Loucy (cell line): ENCODE measurements around the gene KCNMA1.

ENCODE experiments used
- H2AFZ ChIP-seq: fragments of 200-600 bp; sonication (generic); 2 replicates; pipeline ENCODE4 v1.6.0; 2016; ENCODE audit warnings: antibody characterized with exemption, mild to moderate bottlenecking, low read length, moderate library complexity
- H3F3A ChIP-seq: fragments of 200-600 bp; 2 replicates; pipeline ENCODE4 v1.6.0; 2016; ENCODE audit warnings: antibody characterized with exemption, low read depth, mild to moderate bottlenecking
- H3K27me3 ChIP-seq: fragments of 200-600 bp; sonication (generic); 2 replicates; pipeline ENCODE4 v1.6.1; 2014; ENCODE audit warnings: low read length, mild to moderate bottlenecking; ENCODE audit not compliant: insufficient read depth, poor library complexity, severe bottlenecking
- H3K36me3 ChIP-seq: fragments of 200-600 bp; sonication (generic); 2 replicates; pipeline ENCODE4 v1.6.1; 2016; ENCODE audit warnings: low read length; ENCODE audit not compliant: insufficient read depth
- H3K4me1 ChIP-seq: fragments of 200-600 bp; sonication (generic); 2 replicates; pipeline ENCODE4 v1.5.1; 2014; ENCODE audit warnings: low read length, mild to moderate bottlenecking; ENCODE audit not compliant: insufficient read depth, poor library complexity, severe bottlenecking
- H3K4me2 ChIP-seq: fragments of 200-600 bp; sonication (generic); 2 replicates; pipeline ENCODE4 v1.6.0; 2014; ENCODE audit warnings: antibody characterized with exemption, low read length, low read depth, mild to moderate bottlenecking; ENCODE audit not compliant: poor library complexity, severe bottlenecking
- H3K4me3 ChIP-seq: fragments of 200-600 bp; sonication (generic); 2 replicates; pipeline ENCODE4 v1.5.1; 2014; ENCODE audit warnings: low read length, mild to moderate bottlenecking, mixed read lengths; ENCODE audit not compliant: poor library complexity, severe bottlenecking
- H3K79me2 ChIP-seq: fragments of 200-600 bp; sonication (generic); 2 replicates; pipeline ENCODE4 v1.6.1; 2014; ENCODE audit warnings: low read length; ENCODE audit not compliant: insufficient read depth
- H3K9ac ChIP-seq: fragments of 200-600 bp; sonication (generic); 2 replicates; pipeline ENCODE4 v1.6.0; 2014; ENCODE audit warnings: mild to moderate bottlenecking, low read depth, low read length, moderate library complexity; ENCODE audit not compliant: poor library complexity, severe bottlenecking
- H3K9me2 ChIP-seq: fragments of 200-600 bp; sonication (generic); replicated peaks from 2 replicates; pipeline ENCODE4 v1.6.1; 2016; ENCODE audit warnings: low read depth, low read length, mixed read lengths
- H3K9me3 ChIP-seq: fragments of 200-600 bp; sonication (generic); 2 replicates; pipeline ENCODE4 v1.6.1; 2014; ENCODE audit warnings: mild to moderate bottlenecking, antibody characterized with exemption, low read length, low read depth; ENCODE audit not compliant: insufficient read depth
- H4K20me1 ChIP-seq: fragments of 200-600 bp; sonication (generic); 2 replicates; pipeline ENCODE4 v1.6.0; 2014; ENCODE audit warnings: antibody characterized with exemption, low read length, mild to moderate bottlenecking; ENCODE audit not compliant: insufficient read depth, poor library complexity, severe bottlenecking
- EZH2phosphoT487 ChIP-seq: fragments of 200-600 bp; IDR thresholded peaks from 2 replicates; pipeline ENCODE4 v1.6.1; 2018; ENCODE audit warnings: antibody characterized with exemption, mild to moderate bottlenecking, moderate library complexity, borderline replicate concordance
- TF ChIP-seq, protein P1 (sequence below): fragments of 200-600 bp; sonication (generic); conservative IDR thresholded peaks from 2 replicates; pipeline ENCODE4 v1.5.1; 2014; ENCODE audit warnings: mild to moderate bottlenecking, antibody characterized with exemption, low read length

KCNMA1 gene

DNA sequence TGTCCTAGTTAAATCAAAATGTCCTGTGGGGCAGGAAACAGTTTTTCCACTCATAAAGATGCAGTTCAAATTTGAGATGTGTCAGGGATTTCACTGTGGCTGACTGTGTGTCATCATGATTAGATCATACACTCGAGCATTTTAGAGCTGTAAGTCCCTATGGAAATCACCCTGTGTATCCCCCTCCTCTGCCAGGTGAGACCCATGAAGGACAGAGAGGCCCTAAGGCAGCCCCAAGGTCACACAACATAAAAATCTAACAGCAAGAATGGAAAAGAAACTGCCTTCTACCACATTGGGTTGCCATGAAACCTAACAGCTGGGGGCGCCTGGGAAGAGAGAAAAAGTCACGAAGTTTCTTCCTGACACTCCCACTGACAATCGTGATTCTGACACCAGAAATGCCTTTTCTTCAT lies 135.8 kb downstream of the KCNMA1 start:
- H3K9ac ChIP-seq = no peak overlapping the region
- H2AFZ ChIP-seq = no peak overlapping the region
- H3K4me2 ChIP-seq = no peak overlapping the region
- H3K9me2 ChIP-seq = no peaks in the 10 kb centered on the region
- no peak overlapping the region for H3K4me3 ChIP-seq
- H3K27me3 ChIP-seq = no peaks in the 10 kb centered on the region
- no peaks in the 10 kb centered on the region for H3K9me3 ChIP-seq
- no peaks in the 10 kb centered on the region for H4K20me1 ChIP-seq
- no peaks in the 10 kb centered on the region for H3K4me1 ChIP-seq
- no peaks in the 10 kb centered on the region for H3K79me2 ChIP-seq
- no peaks in the 10 kb centered on the region for H3F3A ChIP-seq
- no peak for TF ChIP-seq EZH2phosphoT487
- TF ChIP-seq, protein P1, sequence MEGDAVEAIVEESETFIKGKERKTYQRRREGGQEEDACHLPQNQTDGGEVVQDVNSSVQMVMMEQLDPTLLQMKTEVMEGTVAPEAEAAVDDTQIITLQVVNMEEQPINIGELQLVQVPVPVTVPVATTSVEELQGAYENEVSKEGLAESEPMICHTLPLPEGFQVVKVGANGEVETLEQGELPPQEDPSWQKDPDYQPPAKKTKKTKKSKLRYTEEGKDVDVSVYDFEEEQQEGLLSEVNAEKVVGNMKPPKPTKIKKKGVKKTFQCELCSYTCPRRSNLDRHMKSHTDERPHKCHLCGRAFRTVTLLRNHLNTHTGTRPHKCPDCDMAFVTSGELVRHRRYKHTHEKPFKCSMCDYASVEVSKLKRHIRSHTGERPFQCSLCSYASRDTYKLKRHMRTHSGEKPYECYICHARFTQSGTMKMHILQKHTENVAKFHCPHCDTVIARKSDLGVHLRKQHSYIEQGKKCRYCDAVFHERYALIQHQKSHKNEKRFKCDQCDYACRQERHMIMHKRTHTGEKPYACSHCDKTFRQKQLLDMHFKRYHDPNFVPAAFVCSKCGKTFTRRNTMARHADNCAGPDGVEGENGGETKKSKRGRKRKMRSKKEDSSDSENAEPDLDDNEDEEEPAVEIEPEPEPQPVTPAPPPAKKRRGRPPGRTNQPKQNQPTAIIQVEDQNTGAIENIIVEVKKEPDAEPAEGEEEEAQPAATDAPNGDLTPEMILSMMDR = no peak
- no peaks in the 10 kb centered on the region for H3K36me3 ChIP-seq

DNA sequence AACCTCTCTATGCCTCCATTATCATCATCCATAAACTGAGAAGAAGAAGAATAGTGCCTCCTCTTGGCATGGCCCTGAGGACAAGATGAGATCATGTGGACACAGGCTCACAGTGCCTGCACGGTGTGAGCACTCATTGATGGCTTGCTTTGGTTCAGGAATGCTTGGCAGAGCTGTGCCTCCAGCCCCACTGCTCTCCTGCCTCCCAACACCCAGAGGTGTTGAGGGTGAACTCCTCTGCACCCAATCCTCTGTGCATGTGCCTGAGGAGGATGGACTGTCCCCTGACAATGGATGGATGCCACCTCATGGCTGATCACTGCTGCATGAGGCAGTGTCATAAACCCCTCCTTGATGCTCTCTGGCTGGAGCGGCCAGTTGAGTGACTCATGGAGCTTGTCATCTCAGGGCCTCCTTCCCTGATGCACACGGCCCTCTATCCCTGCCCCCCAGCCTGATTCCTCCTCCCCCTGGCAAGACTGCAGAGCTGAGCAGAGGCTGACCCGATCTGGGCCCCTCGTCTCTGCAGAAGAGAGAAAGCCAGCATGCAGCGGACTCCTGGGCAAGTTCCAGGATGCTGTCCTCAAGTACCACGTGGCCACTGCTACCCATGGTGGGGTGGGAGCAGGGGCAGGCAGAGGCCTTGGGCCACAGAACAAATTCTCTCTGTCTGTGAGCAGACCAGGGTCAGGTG lies 136.3 kb downstream of the KCNMA1 start:
- no peak overlapping the region for H3K4me3 ChIP-seq
- H3K9me3 ChIP-seq = no peaks in the 10 kb centered on the region
- H3K79me2 ChIP-seq = no peaks in the 10 kb centered on the region
- TF ChIP-seq EZH2phosphoT487 = no peak
- TF ChIP-seq, protein P1 = no peak
- H3K4me1 ChIP-seq = no peaks in the 10 kb centered on the region
- no peaks in the 10 kb centered on the region for H3K9me2 ChIP-seq
- no peak overlapping the region for H3K4me2 ChIP-seq
- no peaks in the 10 kb centered on the region for H3K36me3 ChIP-seq
- H3K9ac ChIP-seq = no peak overlapping the region
- no peaks in the 10 kb centered on the region for H4K20me1 ChIP-seq
- no peaks in the 10 kb centered on the region for H3F3A ChIP-seq
- H2AFZ ChIP-seq = no peak overlapping the region
- H3K27me3 ChIP-seq = no peaks in the 10 kb centered on the region

GRCh38 chr10:77500754-77501151 lies 136.9 kb downstream of the KCNMA1 start:
- Histone ChIP-seq H3K9me2 (no peaks in the 10 kb centered on the region), H3K79me2 (no peaks in the 10 kb centered on the region), H2AFZ (no peak overlapping the region), H3K4me1 (no peaks in the 10 kb centered on the region), H3K9ac (no peak overlapping the region), H3K27me3 (no peaks in the 10 kb centered on the region), H3F3A (no peaks in the 10 kb centered on the region), H4K20me1 (no peaks in the 10 kb centered on the region), H3K9me3 (no peaks in the 10 kb centered on the region), H3K4me2 (no peak overlapping the region), H3K36me3 (no peaks in the 10 kb centered on the region), H3K4me3 (no peak overlapping the region)
- TF ChIP-seq EZH2phosphoT487 = no peak
- TF ChIP-seq, protein P1 = no peak
